Measurements from ENCODE around the gene ZNF469. TPM values are rescaled to one million over a fixed set of nuclear protein-coding genes. Genes with fewer than 3 reads are reported as not detected.

Gene ZNF469
- polyA plus RNA-seq, 3 donors: 0.02 to 0.16 (median 0.10) TPM

GRCh38 chr16:88338111-88338510 lies 44.6 kb upstream of the ZNF469 start:
- Histone ChIP-seq H3K36me3 (replicated peaks in 1 of 2; ENCODE audit: control insufficient read depth in 1 of 2, insufficient read depth in 2 of 2, low read length in 2 of 2) (no peaks in the 10 kb centered on the region), H3K4me3 (replicated peaks in 1 of 3; ENCODE audit: low read depth in 2 of 3, low read length in 3 of 3) (no peak overlapping the region), H3K4me2 (replicated peaks; ENCODE audit: extremely low read depth, low read length, poor library complexity, severe bottlenecking) (no peak overlapping the region), H3K79me2 (ENCODE audit: insufficient read depth, low read length) (no peaks in the 10 kb centered on the region), H3K27me3 (ENCODE audit: control insufficient read depth in 2 of 2, insufficient read depth in 2 of 2, low read length in 2 of 2) (no peaks in the 10 kb centered on the region), H3K9me3 (replicated peaks in 1 of 2; ENCODE audit: control insufficient read depth in 1 of 2, insufficient read depth in 1 of 2, low read length in 2 of 2) (peaks cover 0 to 13% of the 10 kb centered on the region in 2 donors), H3K9ac (ENCODE audit: insufficient read depth, low read length, poor library complexity, severe bottlenecking) (no peak overlapping the region), H2AFZ (ENCODE audit: insufficient read depth, low read depth, low read length, poor library complexity, severe bottlenecking) (no peak overlapping the region), H4K20me1 (ENCODE audit: insufficient read depth, low read length) (no peaks in the 10 kb centered on the region), H3K4me1 (ENCODE audit: control insufficient read depth in 1 of 2, insufficient read depth in 2 of 2, low read length in 2 of 2) (peaks cover 3 to 8% of the 10 kb centered on the region in 2 donors), H3K27ac (ENCODE audit: low read depth in 1 of 2, low read length in 2 of 2) (no peak overlapping the region)
- Mint-ChIP-seq H3K9me3 (peaks cover 7 to 18% (median 9%) of the 10 kb centered on the region in 7 donors), H3K36me3 (no peaks in the 10 kb centered on the region), H3K4me1 (peaks cover 7% of the 10 kb centered on the region), H3K27me3 (ENCODE audit: low read depth in 3 of 3) (peaks cover 0 to 7% (median 6%) of the 10 kb centered on the region in 3 donors), H3K4me3 (no peak overlapping the region), H3K27ac (no peak overlapping the region)
- DNase-seq: no peak
- intact Hi-C loops (cut with micrococcal nuclease): no loop called here
- 80% methylated on average over 12 of the region's 16 CpGs for WGBS (ENCODE audit: insufficient coverage)
- TF ChIP-seq, protein P1, sequence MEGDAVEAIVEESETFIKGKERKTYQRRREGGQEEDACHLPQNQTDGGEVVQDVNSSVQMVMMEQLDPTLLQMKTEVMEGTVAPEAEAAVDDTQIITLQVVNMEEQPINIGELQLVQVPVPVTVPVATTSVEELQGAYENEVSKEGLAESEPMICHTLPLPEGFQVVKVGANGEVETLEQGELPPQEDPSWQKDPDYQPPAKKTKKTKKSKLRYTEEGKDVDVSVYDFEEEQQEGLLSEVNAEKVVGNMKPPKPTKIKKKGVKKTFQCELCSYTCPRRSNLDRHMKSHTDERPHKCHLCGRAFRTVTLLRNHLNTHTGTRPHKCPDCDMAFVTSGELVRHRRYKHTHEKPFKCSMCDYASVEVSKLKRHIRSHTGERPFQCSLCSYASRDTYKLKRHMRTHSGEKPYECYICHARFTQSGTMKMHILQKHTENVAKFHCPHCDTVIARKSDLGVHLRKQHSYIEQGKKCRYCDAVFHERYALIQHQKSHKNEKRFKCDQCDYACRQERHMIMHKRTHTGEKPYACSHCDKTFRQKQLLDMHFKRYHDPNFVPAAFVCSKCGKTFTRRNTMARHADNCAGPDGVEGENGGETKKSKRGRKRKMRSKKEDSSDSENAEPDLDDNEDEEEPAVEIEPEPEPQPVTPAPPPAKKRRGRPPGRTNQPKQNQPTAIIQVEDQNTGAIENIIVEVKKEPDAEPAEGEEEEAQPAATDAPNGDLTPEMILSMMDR (IDR thresholded peaks at IDR 0.05): no peak

- no peak overlapping the region for H3K4me3 ChIP-seq (replicated peaks in 1 of 3; ENCODE audit: low read depth in 2 of 3, low read length in 3 of 3)
- H3K27me3 ChIP-seq (ENCODE audit: control insufficient read depth in 2 of 2, insufficient read depth in 2 of 2, low read length in 2 of 2): no peaks in the 10 kb centered on the region
- no peaks in the 10 kb centered on the region for H3K79me2 ChIP-seq (ENCODE audit: insufficient read depth, low read length)
- no peak overlapping the region for H2AFZ ChIP-seq (ENCODE audit: insufficient read depth, low read depth, low read length, poor library complexity, severe bottlenecking)
- H3K27ac ChIP-seq (ENCODE audit: low read depth in 1 of 2, low read length in 2 of 2): no peak overlapping the region
- H3K9ac ChIP-seq (ENCODE audit: insufficient read depth, low read length, poor library complexity, severe bottlenecking): no peak overlapping the region
- no peak for DNase-seq
- H3K9me3 ChIP-seq (replicated peaks in 1 of 2; ENCODE audit: control insufficient read depth in 1 of 2, insufficient read depth in 1 of 2, low read length in 2 of 2): peaks cover 0 to 21% of the 10 kb centered on the region in 2 donors
- Mint-ChIP-seq H3K27ac (no peak overlapping the region), H3K4me1 (peaks cover 1% of the 10 kb centered on the region), H3K36me3 (no peaks in the 10 kb centered on the region), H3K27me3 (ENCODE audit: low read depth in 3 of 3) (peaks cover 0 to 7% (median 6%) of the 10 kb centered on the region in 3 donors), H3K9me3 (peaks cover 8 to 25% (median 12%) of the 10 kb centered on the region in 7 donors), H3K4me3 (no peak overlapping the region)
- intact Hi-C loops (cut with micrococcal nuclease): no loop called here
- TF ChIP-seq, protein P1 (IDR thresholded peaks at IDR 0.05): no peak
- no peaks in the 10 kb centered on the region for H3K36me3 ChIP-seq (replicated peaks in 1 of 2; ENCODE audit: control insufficient read depth in 1 of 2, insufficient read depth in 2 of 2, low read length in 2 of 2)
- WGBS (ENCODE audit: insufficient coverage): 77% methylated on average over 7 of the region's 7 CpGs
- H3K4me2 ChIP-seq (replicated peaks; ENCODE audit: extremely low read depth, low read length, poor library complexity, severe bottlenecking): no peak overlapping the region
- H3K4me1 ChIP-seq (ENCODE audit: control insufficient read depth in 1 of 2, insufficient read depth in 2 of 2, low read length in 2 of 2): peaks cover 0 to under 1% of the 10 kb centered on the region in 2 donors
- no peaks in the 10 kb centered on the region for H4K20me1 ChIP-seq (ENCODE audit: insufficient read depth, low read length)
Measured at GRCh38 chr16:88338896-88339295, 43.9 kb upstream of the ZNF469 start.

All from CD14-positive monocyte (primary cell).